Colonic mucosa (tissue), 4 donors: Measurements from ENCODE around the gene SUN1. TPM values are rescaled to one million over a fixed set of nuclear protein-coding genes. Genes with fewer than 3 reads are reported as not detected.
A peak's percentile ranks its signal among the peaks of the same experiment; 100 is the strongest.
"Not testable (repeated sequence)": the region's sequence is repeated elsewhere in the genome, so short reads cannot be mapped to it uniquely, and the experiment has no call there.

Source experiments
- DNase-seq: peaks from one replicate; pipeline ENCODE4 v3.0.0-alpha.2; 2020
- H3K27ac ChIP-seq: fragments of 200-600 bp; one replicate; pipeline ENCODE4 v1.8.0; 2021
- H3K27me3 ChIP-seq: fragments of 200-600 bp; one replicate; pipeline ENCODE4 v1.8.0; 2021
- H3K36me3 ChIP-seq: fragments of 200-600 bp; one replicate; pipeline ENCODE4 v1.8.0; 2021
- H3K4me1 ChIP-seq: fragments of 200-600 bp; one replicate; pipeline ENCODE4 v1.8.0; 2021; ENCODE audit warnings: mild to moderate bottlenecking
- H3K4me3 ChIP-seq: fragments of 200-600 bp; one replicate; pipeline ENCODE4 v1.8.0; 2021
- H3K9ac ChIP-seq, 2 donors: one replicate each; pipeline ENCODE4 v1.7.0; 2013; ENCODE audit warnings: control low read depth in 2 of 2, low read depth in 2 of 2, low read length in 2 of 2
- H3K9me3 ChIP-seq: fragments of 200-600 bp; one replicate; pipeline ENCODE4 v1.8.0; 2021
- intact Hi-C: fragments of 100-400 bp; cut with DNase I; formaldehyde crosslinking; loops from one replicate; pipeline ENCODE4 v1.14.1; 2022
- total RNA-seq, 2 donors: library from RNA; stranded (reverse); fragmentation: NEBNext Ultra II Directional in 1 of 2; extraction: Animal tissue kit (Norgen Biotek cat#: 25700) in 1 of 2; gene quantifications; one replicate each; pipeline ENCODE4 v1.2.1, GENCODE V29; 2021
- TF ChIP-seq, protein P1 (sequence below): fragments of 200-600 bp; IDR thresholded peaks from one replicate; pipeline ENCODE4 v1.8.0; 2022; ENCODE audit warnings: antibody characterized with exemption, mild to moderate bottlenecking
- donor health status: healthy.
- donor health status: DM: no; HTN: no; CAD: no.
- donor health status: DM: no; HTN: no; CAD: no.

The SUN1 gene
- total RNA-seq, 2 donors from 2014 or later: 122 to 158 TPM

DNA sequence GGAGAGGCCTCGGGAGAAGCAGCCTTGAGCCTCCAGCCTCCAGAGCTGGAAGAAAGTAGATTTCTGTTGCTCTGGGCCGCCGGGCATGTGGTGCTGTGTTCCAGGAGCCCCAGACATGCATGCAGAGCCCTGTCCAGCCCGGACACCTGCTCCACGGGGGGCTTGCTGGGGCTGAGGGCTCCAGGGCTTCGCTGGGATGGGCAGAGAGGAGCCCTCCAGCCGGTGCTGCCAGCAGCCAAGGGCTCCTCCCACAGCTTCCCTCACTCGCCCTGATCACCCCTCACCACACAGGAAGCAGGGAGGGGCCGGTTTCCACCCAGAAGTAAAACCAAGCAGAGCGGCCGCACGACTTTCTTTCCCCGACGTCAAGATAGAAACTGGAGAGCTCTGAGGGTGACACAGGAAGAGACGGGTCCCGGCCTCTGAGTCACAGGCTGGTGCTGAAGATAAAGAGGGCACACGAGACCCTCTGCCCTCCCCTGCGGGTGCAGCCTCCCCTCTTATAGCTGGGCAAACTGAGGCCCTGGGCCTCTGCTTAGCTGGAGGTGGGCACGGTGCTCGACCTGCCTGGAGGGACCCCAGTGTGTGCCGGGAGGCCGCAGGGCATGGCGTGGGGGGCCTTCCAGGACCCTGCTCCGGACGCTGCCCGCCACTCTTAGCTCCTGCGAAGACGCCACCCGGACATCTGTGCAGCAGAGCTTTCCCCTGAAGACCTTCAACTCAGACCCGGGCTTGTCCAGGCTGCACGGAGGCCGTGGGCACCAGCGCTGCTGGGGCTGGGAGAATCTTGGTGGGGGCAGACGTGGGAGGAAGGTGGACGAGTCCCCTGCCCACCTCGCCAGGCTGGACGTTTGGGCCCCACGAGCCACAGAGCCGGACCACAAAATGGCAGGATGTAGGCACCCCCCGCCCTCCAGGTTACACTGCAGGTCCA, 91.1 kb downstream of the SUN1 start:
- DNase-seq: peak; percentile 94
- H3K27me3 ChIP-seq: no peaks in the 10 kb centered on the region
- TF ChIP-seq, protein P1, sequence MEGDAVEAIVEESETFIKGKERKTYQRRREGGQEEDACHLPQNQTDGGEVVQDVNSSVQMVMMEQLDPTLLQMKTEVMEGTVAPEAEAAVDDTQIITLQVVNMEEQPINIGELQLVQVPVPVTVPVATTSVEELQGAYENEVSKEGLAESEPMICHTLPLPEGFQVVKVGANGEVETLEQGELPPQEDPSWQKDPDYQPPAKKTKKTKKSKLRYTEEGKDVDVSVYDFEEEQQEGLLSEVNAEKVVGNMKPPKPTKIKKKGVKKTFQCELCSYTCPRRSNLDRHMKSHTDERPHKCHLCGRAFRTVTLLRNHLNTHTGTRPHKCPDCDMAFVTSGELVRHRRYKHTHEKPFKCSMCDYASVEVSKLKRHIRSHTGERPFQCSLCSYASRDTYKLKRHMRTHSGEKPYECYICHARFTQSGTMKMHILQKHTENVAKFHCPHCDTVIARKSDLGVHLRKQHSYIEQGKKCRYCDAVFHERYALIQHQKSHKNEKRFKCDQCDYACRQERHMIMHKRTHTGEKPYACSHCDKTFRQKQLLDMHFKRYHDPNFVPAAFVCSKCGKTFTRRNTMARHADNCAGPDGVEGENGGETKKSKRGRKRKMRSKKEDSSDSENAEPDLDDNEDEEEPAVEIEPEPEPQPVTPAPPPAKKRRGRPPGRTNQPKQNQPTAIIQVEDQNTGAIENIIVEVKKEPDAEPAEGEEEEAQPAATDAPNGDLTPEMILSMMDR: no peak
- peaks cover 45% of the 10 kb centered on the region for H3K4me1 ChIP-seq
- intact Hi-C loops: no loop called here
- peak overlapping the region; percentile 97 for H3K27ac ChIP-seq
- no peaks in the 10 kb centered on the region for H3K36me3 ChIP-seq
- no peaks in the 10 kb centered on the region for H3K9me3 ChIP-seq
- peak overlapping the region; percentile 76 to 80 for H3K9ac ChIP-seq
- H3K4me3 ChIP-seq: peak overlapping the region; percentile 15

- H3K27me3 ChIP-seq, intact Hi-C loops, H3K36me3 ChIP-seq, H3K4me3 ChIP-seq, H3K9me3 ChIP-seq, DNase-seq: not testable (repeated sequence)
- Histone ChIP-seq H3K9ac (peak overlapping the region in 1 of 2 donors; percentile 80), H3K27ac (peak overlapping the region; percentile 97), H3K4me1 (peaks cover 45% of the 10 kb centered on the region)
These were observed 91.8 kb downstream of the SUN1 start for GRCh38 chr7:924042-924441.

Other genes with a start within 250 kb of the SUN1 start
- gene DNAAF5, start 105.8 kb upstream of the SUN1 start, total RNA-seq: 10 to 100 TPM; 31.0 to 54.9 TPM
- gene PRKAR1B, start 105.2 kb upstream of the SUN1 start, total RNA-seq: 10 to 100 TPM; 19.2 to 32.8 TPM
- gene GET4, start 44.1 kb downstream of the SUN1 start, total RNA-seq: 10 to 100 TPM; 33.0 to 35.9 TPM
- gene ADAP1, start 122.2 kb downstream of the SUN1 start, total RNA-seq: 100 to 1,000 TPM; 107 to 201 TPM
- gene COX19, start 143.1 kb downstream of the SUN1 start, total RNA-seq: 10 to 100 TPM; 11.6 to 16.5 TPM
- gene CYP2W1, start 150.7 kb downstream of the SUN1 start, total RNA-seq: 1 to 10 TPM; 2.7 to 4.5 TPM
- gene GPR146, start 212.1 kb downstream of the SUN1 start, total RNA-seq: 1 to 10 TPM; 2.9 to 9.0 TPM